ENCODE measurements around the gene TBC1D2B.

DNA sequence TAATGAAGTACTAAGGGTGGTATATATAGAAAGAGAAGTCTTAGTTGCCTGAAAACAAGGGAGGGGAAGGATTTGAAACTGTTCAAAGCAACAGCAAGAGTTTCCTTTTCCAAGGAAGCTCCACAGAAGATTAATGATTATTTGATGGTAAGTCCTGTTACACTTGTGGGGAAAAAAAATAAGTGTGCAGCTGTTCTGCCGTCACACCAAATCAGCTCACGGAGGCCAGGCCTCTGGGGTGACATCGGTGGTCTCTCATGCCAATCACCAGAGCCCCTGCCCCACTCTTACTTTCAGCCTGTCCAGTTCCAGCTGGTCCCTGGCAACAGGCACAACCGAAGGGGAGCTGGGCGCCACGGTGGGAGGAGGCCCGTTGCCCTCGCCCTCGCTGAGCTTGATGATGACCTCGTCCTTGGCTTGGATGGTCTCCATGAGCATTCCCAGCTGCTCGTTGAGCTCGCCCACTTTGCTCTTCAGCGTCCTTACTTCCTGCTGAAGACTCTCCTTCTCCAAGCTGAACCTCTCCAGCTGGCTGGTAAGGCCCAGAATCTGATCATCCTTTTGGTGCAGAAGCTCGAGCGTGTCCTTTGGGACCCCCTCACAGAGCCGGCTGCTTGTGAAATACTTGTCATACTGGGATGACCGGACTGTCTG lies 53.5 kb downstream of the TBC1D2B start:
- no peak for TF ChIP-seq ZNF473 (tag by site-specific recombination; IDR thresholded peaks at IDR 0.05)
- TF ChIP-seq YY1 (tag by site-specific recombination; IDR thresholded peaks at IDR 0.05) = no peak
- TF ChIP-seq, protein P1, sequence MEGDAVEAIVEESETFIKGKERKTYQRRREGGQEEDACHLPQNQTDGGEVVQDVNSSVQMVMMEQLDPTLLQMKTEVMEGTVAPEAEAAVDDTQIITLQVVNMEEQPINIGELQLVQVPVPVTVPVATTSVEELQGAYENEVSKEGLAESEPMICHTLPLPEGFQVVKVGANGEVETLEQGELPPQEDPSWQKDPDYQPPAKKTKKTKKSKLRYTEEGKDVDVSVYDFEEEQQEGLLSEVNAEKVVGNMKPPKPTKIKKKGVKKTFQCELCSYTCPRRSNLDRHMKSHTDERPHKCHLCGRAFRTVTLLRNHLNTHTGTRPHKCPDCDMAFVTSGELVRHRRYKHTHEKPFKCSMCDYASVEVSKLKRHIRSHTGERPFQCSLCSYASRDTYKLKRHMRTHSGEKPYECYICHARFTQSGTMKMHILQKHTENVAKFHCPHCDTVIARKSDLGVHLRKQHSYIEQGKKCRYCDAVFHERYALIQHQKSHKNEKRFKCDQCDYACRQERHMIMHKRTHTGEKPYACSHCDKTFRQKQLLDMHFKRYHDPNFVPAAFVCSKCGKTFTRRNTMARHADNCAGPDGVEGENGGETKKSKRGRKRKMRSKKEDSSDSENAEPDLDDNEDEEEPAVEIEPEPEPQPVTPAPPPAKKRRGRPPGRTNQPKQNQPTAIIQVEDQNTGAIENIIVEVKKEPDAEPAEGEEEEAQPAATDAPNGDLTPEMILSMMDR (tag by site-specific recombination; IDR thresholded peaks at IDR 0.05) = no peak
- TF ChIP-seq, protein P2, sequence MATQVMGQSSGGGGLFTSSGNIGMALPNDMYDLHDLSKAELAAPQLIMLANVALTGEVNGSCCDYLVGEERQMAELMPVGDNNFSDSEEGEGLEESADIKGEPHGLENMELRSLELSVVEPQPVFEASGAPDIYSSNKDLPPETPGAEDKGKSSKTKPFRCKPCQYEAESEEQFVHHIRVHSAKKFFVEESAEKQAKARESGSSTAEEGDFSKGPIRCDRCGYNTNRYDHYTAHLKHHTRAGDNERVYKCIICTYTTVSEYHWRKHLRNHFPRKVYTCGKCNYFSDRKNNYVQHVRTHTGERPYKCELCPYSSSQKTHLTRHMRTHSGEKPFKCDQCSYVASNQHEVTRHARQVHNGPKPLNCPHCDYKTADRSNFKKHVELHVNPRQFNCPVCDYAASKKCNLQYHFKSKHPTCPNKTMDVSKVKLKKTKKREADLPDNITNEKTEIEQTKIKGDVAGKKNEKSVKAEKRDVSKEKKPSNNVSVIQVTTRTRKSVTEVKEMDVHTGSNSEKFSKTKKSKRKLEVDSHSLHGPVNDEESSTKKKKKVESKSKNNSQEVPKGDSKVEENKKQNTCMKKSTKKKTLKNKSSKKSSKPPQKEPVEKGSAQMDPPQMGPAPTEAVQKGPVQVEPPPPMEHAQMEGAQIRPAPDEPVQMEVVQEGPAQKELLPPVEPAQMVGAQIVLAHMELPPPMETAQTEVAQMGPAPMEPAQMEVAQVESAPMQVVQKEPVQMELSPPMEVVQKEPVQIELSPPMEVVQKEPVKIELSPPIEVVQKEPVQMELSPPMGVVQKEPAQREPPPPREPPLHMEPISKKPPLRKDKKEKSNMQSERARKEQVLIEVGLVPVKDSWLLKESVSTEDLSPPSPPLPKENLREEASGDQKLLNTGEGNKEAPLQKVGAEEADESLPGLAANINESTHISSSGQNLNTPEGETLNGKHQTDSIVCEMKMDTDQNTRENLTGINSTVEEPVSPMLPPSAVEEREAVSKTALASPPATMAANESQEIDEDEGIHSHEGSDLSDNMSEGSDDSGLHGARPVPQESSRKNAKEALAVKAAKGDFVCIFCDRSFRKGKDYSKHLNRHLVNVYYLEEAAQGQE (tag by site-specific recombination; IDR thresholded peaks at IDR 0.05) = no peak
- no peak for TF ChIP-seq ZNF239 (tag by site-specific recombination; IDR thresholded peaks at IDR 0.05)
- no peak for TF ChIP-seq ZBTB8A (tag by site-specific recombination; IDR thresholded peaks at IDR 0.05)
- TF ChIP-seq ZNF37A (tag by site-specific recombination; IDR thresholded peaks at IDR 0.05) = no peak
- TF ChIP-seq FEZF1 (tag by site-specific recombination; IDR thresholded peaks at IDR 0.05) = no peak
- no peak for TF ChIP-seq KLF1 (tag by site-specific recombination; IDR thresholded peaks at IDR 0.05)
- no peak for TF ChIP-seq MEIS1 (CRISPR knock-in tag; IDR thresholded peaks at IDR 0.05; ENCODE audit: borderline replicate concordance)
- TF ChIP-seq, protein P3, sequence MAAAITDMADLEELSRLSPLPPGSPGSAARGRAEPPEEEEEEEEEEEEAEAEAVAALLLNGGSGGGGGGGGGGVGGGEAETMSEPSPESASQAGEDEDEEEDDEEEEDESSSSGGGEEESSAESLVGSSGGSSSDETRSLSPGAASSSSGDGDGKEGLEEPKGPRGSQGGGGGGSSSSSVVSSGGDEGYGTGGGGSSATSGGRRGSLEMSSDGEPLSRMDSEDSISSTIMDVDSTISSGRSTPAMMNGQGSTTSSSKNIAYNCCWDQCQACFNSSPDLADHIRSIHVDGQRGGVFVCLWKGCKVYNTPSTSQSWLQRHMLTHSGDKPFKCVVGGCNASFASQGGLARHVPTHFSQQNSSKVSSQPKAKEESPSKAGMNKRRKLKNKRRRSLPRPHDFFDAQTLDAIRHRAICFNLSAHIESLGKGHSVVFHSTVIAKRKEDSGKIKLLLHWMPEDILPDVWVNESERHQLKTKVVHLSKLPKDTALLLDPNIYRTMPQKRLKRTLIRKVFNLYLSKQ (tag by site-specific recombination; IDR thresholded peaks at IDR 0.05; ENCODE audit: borderline replicate concordance) = no peak

Measured in HEK293 (cell line).